Small intestine (tissue), 7 donors: Measurements from ENCODE around the gene JAKMIP1. TPM values are rescaled to one million over a fixed set of nuclear protein-coding genes. Genes with fewer than 3 reads are reported as not detected.
"Not testable (repeated sequence)": the region's sequence is repeated elsewhere in the genome, so short reads cannot be mapped to it uniquely, and the experiment has no call there.

Source experiments
- DNase-seq, 2 donors: peaks; one replicate each; pipeline versions ENCODE4 v3.0.0 to v3.0.0-alpha.2; 2013
- FAIRE-seq: peaks from 2 replicates; lab custom pipeline; 2012; peaks lifted over from hg19 to GRCh38; lab: Jason Lieb, UNC
- H3K27ac ChIP-seq, 3 donors: one replicate each; pipeline ENCODE4 v1.5.1; 2013; ENCODE audit warnings: low read length in 2 of 3, mild to moderate bottlenecking in 2 of 3, control low read depth in 1 of 3, inconsistent platforms in 1 of 3, low read depth in 1 of 3, moderate library complexity in 1 of 3
- H3K27me3 ChIP-seq, 3 donors: one replicate each; pipeline ENCODE4 v1.6.1; 2013; ENCODE audit warnings: low read length in 3 of 3, inconsistent platforms in 1 of 3; ENCODE audit not compliant: control insufficient read depth in 3 of 3, insufficient read depth in 3 of 3
- H3K36me3 ChIP-seq, 3 donors: one replicate each; pipeline ENCODE4 v1.6.1; 2013; ENCODE audit warnings: low read length in 3 of 3, inconsistent platforms in 1 of 3, low read depth in 1 of 3, mild to moderate bottlenecking in 1 of 3, moderate library complexity in 1 of 3; ENCODE audit not compliant: control insufficient read depth in 3 of 3, insufficient read depth in 2 of 3
- H3K4me1 ChIP-seq, 3 donors: one replicate each; pipeline ENCODE4 v1.6.1; 2013; ENCODE audit warnings: low read length in 2 of 3, inconsistent platforms in 1 of 3, low read depth in 1 of 3, mild to moderate bottlenecking in 1 of 3, moderate library complexity in 1 of 3; ENCODE audit not compliant: control insufficient read depth in 3 of 3, insufficient read depth in 2 of 3
- H3K4me3 ChIP-seq, 3 donors: one replicate each; pipeline ENCODE4 v1.5.1; 2013; ENCODE audit warnings: low read length in 3 of 3, control low read depth in 1 of 3, inconsistent platforms in 1 of 3, low read depth in 1 of 3, mild to moderate bottlenecking in 1 of 3, moderate library complexity in 1 of 3
- H3K9me3 ChIP-seq, 2 donors: one replicate each; pipeline ENCODE4 v1.6.1; 2013; ENCODE audit warnings: low read depth in 1 of 2, low read length in 1 of 2; ENCODE audit not compliant: control insufficient read depth in 2 of 2, insufficient read depth in 1 of 2
- WGBS, 3 donors: extraction: QIAGEN DNeasy Blood & Tissue Kit; methylation state at CpG; one replicate each; pipeline ENCODE4 v1.1.7; 2013; 5-methylcytosine and 5-hydroxymethylcytosine counted together
- polyA plus RNA-seq, 4 donors: library from polyadenylated mRNA; stranded (reverse) in 3 of 4; unstranded in 1 of 4; fragments of 200-250 nt in 3 of 4; fragments of 120-200 nt in 1 of 4; gene quantifications; one replicate each; pipeline versions ENCODE4 v1.2.1 to v1.2.3, GENCODE V29; 2013
- donor health status: healthy with polysubstance abuse.
- donor health status: control.
- donor health status: control.
- donor health status: Bipolar disorder and iron deficiency.
- donor health status: healthy.

The JAKMIP1 gene
- polyA plus RNA-seq, 4 donors: 0.25 to 1.8 (median 1.0) TPM

GRCh38 chr4:6143603-6144181, 56.7 kb downstream of the JAKMIP1 start:
- FAIRE-seq (no peak), DNase-seq (no peak)
- Histone ChIP-seq H3K4me3 (no peak overlapping the region), H3K27me3 (no peaks in the 10 kb centered on the region), H3K27ac (no peak overlapping the region), H3K36me3 (no peaks in the 10 kb centered on the region), H3K4me1 (no peaks in the 10 kb centered on the region), H3K9me3 (no peaks in the 10 kb centered on the region)
- WGBS, 3 donors: 55 to 62% (median 57%) methylated on average over 3 of the region's 3 CpGs

- no peak overlapping the region for H3K4me3 ChIP-seq
- H3K4me1 ChIP-seq: no peaks in the 10 kb centered on the region
- FAIRE-seq (no peak), DNase-seq (no peak)
- 78 to 85% (median 85%) methylated on average over 8 of the region's 8 CpGs for WGBS, 3 donors
- H3K27me3 ChIP-seq: no peaks in the 10 kb centered on the region
- no peaks in the 10 kb centered on the region for H3K36me3 ChIP-seq
- H3K9me3 ChIP-seq: no peaks in the 10 kb centered on the region
- no peak overlapping the region for H3K27ac ChIP-seq
These were observed 57.3 kb downstream of the JAKMIP1 start for GRCh38 chr4:6142935-6143602.

- DNase-seq (no peak), FAIRE-seq (no peak)
- H3K36me3 ChIP-seq: no peaks in the 10 kb centered on the region
- H3K27ac ChIP-seq: no peak overlapping the region
- H3K9me3 ChIP-seq: no peaks in the 10 kb centered on the region
- no peaks in the 10 kb centered on the region for H3K4me1 ChIP-seq
- no peak overlapping the region for H3K4me3 ChIP-seq
- H3K27me3 ChIP-seq: no peaks in the 10 kb centered on the region
- 84 to 91% (median 89%) methylated on average over 7 of the region's 7 CpGs for WGBS, 3 donors
These were observed 57.8 kb downstream of the JAKMIP1 start for GRCh38 chr4:6142511-6142910.

GRCh38 chr4:6141554-6141953, 58.8 kb downstream of the JAKMIP1 start:
- no peaks in the 10 kb centered on the region for H3K36me3 ChIP-seq
- H3K4me3 ChIP-seq: no peak overlapping the region
- DNase-seq (no peak), FAIRE-seq (no peak)
- 81 to 86% (median 82%) methylated on average over 9 of the region's 9 CpGs for WGBS, 3 donors
- no peak overlapping the region for H3K27ac ChIP-seq
- no peaks in the 10 kb centered on the region for H3K4me1 ChIP-seq
- no peaks in the 10 kb centered on the region for H3K27me3 ChIP-seq
- no peaks in the 10 kb centered on the region for H3K9me3 ChIP-seq

- 90 to 94% (median 93%) methylated on average over 14 of the region's 14 CpGs for WGBS, 3 donors
- not testable (repeated sequence) for H3K27ac ChIP-seq, H3K27me3 ChIP-seq, H3K4me1 ChIP-seq, DNase-seq, FAIRE-seq, H3K36me3 ChIP-seq, H3K4me3 ChIP-seq, H3K9me3 ChIP-seq
These were observed 59.3 kb downstream of the JAKMIP1 start for GRCh38 chr4:6141021-6141420.

GRCh38 chr4:6137747-6138135, 62.6 kb downstream of the JAKMIP1 start:
- H3K27ac ChIP-seq: no peak overlapping the region
- H3K4me3 ChIP-seq: no peak overlapping the region
- no peaks in the 10 kb centered on the region for H3K27me3 ChIP-seq
- no peaks in the 10 kb centered on the region for H3K9me3 ChIP-seq
- no peak for FAIRE-seq
- H3K36me3 ChIP-seq: no peaks in the 10 kb centered on the region
- 68 to 77% (median 70%) methylated on average over 3 of the region's 3 CpGs for WGBS, 3 donors
- H3K4me1 ChIP-seq: no peaks in the 10 kb centered on the region
- no peak for DNase-seq

- DNase-seq (no peak), FAIRE-seq (no peak)
- Histone ChIP-seq H3K4me1 (no peaks in the 10 kb centered on the region), H3K36me3 (no peaks in the 10 kb centered on the region), H3K9me3 (no peaks in the 10 kb centered on the region), H3K4me3 (no peak overlapping the region), H3K27ac (no peak overlapping the region), H3K27me3 (no peaks in the 10 kb centered on the region)
- WGBS, 3 donors: 68 to 69% (median 68%) methylated on average over 22 of the region's 22 CpGs
These were observed 63.2 kb downstream of the JAKMIP1 start for GRCh38 chr4:6137027-6137746.

- Histone ChIP-seq H3K36me3 (no peaks in the 10 kb centered on the region), H3K27me3 (peaks cover 0 to under 1% (median 0%) of the 10 kb centered on the region in 3 donors), H3K4me3 (no peak overlapping the region), H3K4me1 (no peaks in the 10 kb centered on the region), H3K27ac (no peak overlapping the region), H3K9me3 (no peaks in the 10 kb centered on the region)
- DNase-seq (no peak), FAIRE-seq (no peak)
- WGBS, 3 donors: 76 to 79% (median 78%) methylated on average over 11 of the region's 11 CpGs
These were observed 65.6 kb downstream of the JAKMIP1 start for GRCh38 chr4:6134612-6135220.
